Gastroesophageal sphincter (tissue), 4 donors: ENCODE measurements around the gene LIMCH1. TPM values are rescaled to one million over a fixed set of nuclear protein-coding genes. Genes with fewer than 3 reads are reported as not detected.

Experiments used
- ATAC-seq: fragments of 150-250 bp; one replicate; pipeline ENCODE4 v1.9.1; 2016; ENCODE audit warnings: mild to moderate bottlenecking, moderate library complexity
- H3K27ac ChIP-seq, 4 donors: fragments of 200-600 bp; sonication (generic) in 3 of 4; 1 replicate in 3 of 4; 2 replicates in 1 of 4; pipeline ENCODE4 v1.5.1; 2016 to 2019
- H3K27me3 ChIP-seq: fragments of 200-600 bp; sonication (generic); one replicate; pipeline ENCODE4 v1.5.1; 2019
- H3K36me3 ChIP-seq, 2 donors: fragments of 200-600 bp; sonication (generic); one replicate each; pipeline ENCODE4 v1.5.1; 2019; ENCODE audit warnings: control low read depth in 1 of 2
- H3K4me1 ChIP-seq, 3 donors: fragments of 200-600 bp; sonication (generic); 1 replicate in 2 of 3; 2 replicates in 1 of 3; pipeline ENCODE4 v1.5.1; 2016 to 2019; ENCODE audit warnings: control low read depth in 2 of 3
- H3K4me3 ChIP-seq, 2 donors: fragments of 200-600 bp; sonication (generic); one replicate each; pipeline ENCODE4 v1.5.1; 2019; ENCODE audit warnings: mild to moderate bottlenecking in 1 of 2, moderate library complexity in 1 of 2
- H3K9me3 ChIP-seq, 3 donors: fragments of 200-600 bp; sonication (generic); one replicate each; pipeline ENCODE4 v1.5.1; 2017 to 2019; ENCODE audit warnings: control low read depth in 2 of 3
- CTCF ChIP-seq, 4 experiments: fragments of 200-600 bp in 2 of 4; fragments of 450-650 bp in 2 of 4; sonication (generic) in 1 of 4; IDR thresholded peaks; one replicate each; pipeline ENCODE4 v1.5.1; 2017 to 2019; ENCODE audit warnings: antibody characterized with exemption in 4 of 4, mild to moderate bottlenecking in 2 of 4, moderate library complexity in 2 of 4
- EP300 ChIP-seq: sonication (generic); formaldehyde crosslinking; IDR thresholded peaks from one replicate; pipeline ENCODE4 v1.6.1; 2017; ENCODE audit warnings: antibody characterized with exemption, mild to moderate bottlenecking
- POLR2A ChIP-seq, 2 donors: fragments of 450-650 bp; IDR thresholded peaks; one replicate each; pipeline ENCODE4 v1.6.1; 2017; ENCODE audit warnings: antibody characterized with exemption in 2 of 2, mild to moderate bottlenecking in 2 of 2, moderate library complexity in 1 of 2
- POLR2AphosphoS5 ChIP-seq: sonication (generic); formaldehyde crosslinking; IDR thresholded peaks from one replicate; pipeline ENCODE4 v1.6.1; 2017; ENCODE audit warnings: antibody characterized with exemption
- WGBS, 2 donors: methylation state at CpG; one replicate each; pipeline ENCODE4 v1.1.5; 2018; ENCODE audit warnings: low coverage in 1 of 2; 5-methylcytosine and 5-hydroxymethylcytosine counted together
- total RNA-seq, 4 donors: library from RNA; depleted of rRNA; stranded (reverse); fragments of >200 nt; gene quantifications; one replicate each; pipeline ENCODE4 v1.1.0, GENCODE V29; 2016

The LIMCH1 gene
- total RNA-seq, 4 donors from 2014 or later, result 9.8 to 82.9 (median 63.1) TPM

- H3K27me3 ChIP-seq, result no peaks in the 10 kb centered on the region
- H3K4me1 ChIP-seq, result no peaks in the 10 kb centered on the region
- 50 to 64% methylated on average over 2 of the region's 2 CpGs for WGBS, 2 donors
- TF ChIP-seq EP300 (no peak), POLR2A (IDR thresholded peaks at IDR 0.05) (no peak), CTCF (IDR thresholded peaks at IDR 0.05) (no peak), POLR2AphosphoS5 (no peak)
- ATAC-seq, result no peak
- H3K36me3 ChIP-seq, result no peaks in the 10 kb centered on the region
- H3K4me3 ChIP-seq, result no peak overlapping the region
- H3K9me3 ChIP-seq, result no peaks in the 10 kb centered on the region
- no peak overlapping the region for H3K27ac ChIP-seq
Observed at GRCh38 chr4:41559940-41560516, 22.1 kb downstream of the LIMCH1 start.

GRCh38 chr4:41561244-41561643, 23.3 kb downstream of the LIMCH1 start:
- H3K27me3 ChIP-seq, result no peaks in the 10 kb centered on the region
- no peaks in the 10 kb centered on the region for H3K4me1 ChIP-seq
- 83 to 96% methylated on average over 3 of the region's 3 CpGs for WGBS, 2 donors
- H3K9me3 ChIP-seq, result no peaks in the 10 kb centered on the region
- no peaks in the 10 kb centered on the region for H3K36me3 ChIP-seq
- no peak overlapping the region for H3K4me3 ChIP-seq
- no peak for ATAC-seq
- no peak overlapping the region for H3K27ac ChIP-seq
- TF ChIP-seq POLR2AphosphoS5 (no peak), POLR2A (IDR thresholded peaks at IDR 0.05) (no peak), EP300 (no peak), CTCF (IDR thresholded peaks at IDR 0.05) (no peak)

GRCh38 chr4:41567186-41567585, 29.2 kb downstream of the LIMCH1 start:
- ATAC-seq, result no peak
- Histone ChIP-seq H3K27me3 (no peaks in the 10 kb centered on the region), H3K36me3 (no peaks in the 10 kb centered on the region), H3K4me1 (peaks cover 0 to 11% (median 6%) of the 10 kb centered on the region in 3 donors), H3K4me3 (no peak overlapping the region), H3K27ac (no peak overlapping the region), H3K9me3 (no peaks in the 10 kb centered on the region)
- 61 to 78% methylated on average over 2 of the region's 2 CpGs for WGBS, 2 donors
- TF ChIP-seq EP300, result no peak
- TF ChIP-seq CTCF (IDR thresholded peaks at IDR 0.05), result no peak
- no peak for TF ChIP-seq POLR2AphosphoS5
- TF ChIP-seq POLR2A (IDR thresholded peaks at IDR 0.05), result no peak

GRCh38 chr4:41568363-41568762, 30.4 kb downstream of the LIMCH1 start:
- TF ChIP-seq POLR2A (IDR thresholded peaks at IDR 0.05), result no peak
- no peak for TF ChIP-seq POLR2AphosphoS5
- no peak for TF ChIP-seq CTCF (IDR thresholded peaks at IDR 0.05)
- no peak for TF ChIP-seq EP300
- Histone ChIP-seq H3K4me1 (peaks cover 2 to 18% (median 6%) of the 10 kb centered on the region in 3 donors), H3K27me3 (no peaks in the 10 kb centered on the region), H3K9me3 (no peaks in the 10 kb centered on the region), H3K36me3 (no peaks in the 10 kb centered on the region), H3K27ac (no peak overlapping the region), H3K4me3 (no peak overlapping the region)
- 88 to 90% methylated on average over 5 of the region's 5 CpGs for WGBS, 2 donors
- ATAC-seq, result no peak

GRCh38 chr4:41569961-41570360, 32.0 kb downstream of the LIMCH1 start:
- no peak for ATAC-seq
- WGBS, 2 donors, result 48 to 86% methylated on average over 1 to 2 of the region's 4 CpGs
- H3K27ac ChIP-seq, result no peak overlapping the region

More at GRCh38 chr4:41569961-41570360, 32.0 kb downstream of the LIMCH1 start:
- no peaks in the 10 kb centered on the region for H3K27me3 ChIP-seq
- no peaks in the 10 kb centered on the region for H3K36me3 ChIP-seq
- no peak overlapping the region for H3K4me3 ChIP-seq
- H3K4me1 ChIP-seq, result peaks cover 6 to 33% (median 11%) of the 10 kb centered on the region in 3 donors
- no peaks in the 10 kb centered on the region for H3K9me3 ChIP-seq
- no peak for TF ChIP-seq POLR2A (IDR thresholded peaks at IDR 0.05)
- no peak for TF ChIP-seq POLR2AphosphoS5
- no peak for TF ChIP-seq CTCF (IDR thresholded peaks at IDR 0.05)
- no peak for TF ChIP-seq EP300
